ENCODE results near the gene WAC.
A peak's percentile ranks its signal among the peaks of the same experiment; 100 is the strongest.

The WAC gene

GRCh38 chr10:28540145-28540544 is 7.2 kb downstream of the WAC start:
- Histone ChIP-seq H2AFZ (ENCODE audit: low read length) (no peak overlapping the region), H3K36me3 (ENCODE audit: insufficient read depth, low read length) (peaks cover 99% of the 10 kb centered on the region), H3K27ac (ENCODE audit: low read depth, low read length, poor library complexity, severe bottlenecking) (no peak overlapping the region), H4K20me1 (ENCODE audit: insufficient read depth, low read length) (peaks cover 14% of the 10 kb centered on the region; the same call in 1 of the 2 replicates), H3K4me2 (ENCODE audit: low read length) (no peak overlapping the region), H3K9me3 (ENCODE audit: low read length) (no peaks in the 10 kb centered on the region), H3K9ac (ENCODE audit: low read length) (no peak overlapping the region), H3K27me3 (ENCODE audit: insufficient read depth, low read length) (no peaks in the 10 kb centered on the region), H3K4me3 (ENCODE audit: low read depth, low read length, poor library complexity, severe bottlenecking) (no peak overlapping the region), H3F3A (ENCODE audit: insufficient read depth, low read length) (no peaks in the 10 kb centered on the region), H3K79me2 (ENCODE audit: insufficient read depth, low read length) (peaks cover 90% of the 10 kb centered on the region), H3K9me2 (ENCODE audit: low read depth, low read length) (no peaks in the 10 kb centered on the region), H3K4me1 (ENCODE audit: insufficient read depth, low read length, severe bottlenecking) (peaks cover 14% of the 10 kb centered on the region)
- TF ChIP-seq CTCF (IDR thresholded peaks at IDR 0.05; ENCODE audit: low read length) (no peak), EZH2 (IDR thresholded peaks at IDR 0.05; ENCODE audit: borderline replicate concordance, low read length) (no peak)

- no peak overlapping the region for H3K27ac ChIP-seq (ENCODE audit: low read depth, low read length, poor library complexity, severe bottlenecking)
- H3K79me2 ChIP-seq (ENCODE audit: insufficient read depth, low read length), result peaks cover 91% of the 10 kb centered on the region
- peaks cover 14% of the 10 kb centered on the region; the same call in 1 of the 2 replicates for H4K20me1 ChIP-seq (ENCODE audit: insufficient read depth, low read length)
Observed at GRCh38 chr10:28541717-28542365, 8.9 kb downstream of the WAC start.

DNA sequence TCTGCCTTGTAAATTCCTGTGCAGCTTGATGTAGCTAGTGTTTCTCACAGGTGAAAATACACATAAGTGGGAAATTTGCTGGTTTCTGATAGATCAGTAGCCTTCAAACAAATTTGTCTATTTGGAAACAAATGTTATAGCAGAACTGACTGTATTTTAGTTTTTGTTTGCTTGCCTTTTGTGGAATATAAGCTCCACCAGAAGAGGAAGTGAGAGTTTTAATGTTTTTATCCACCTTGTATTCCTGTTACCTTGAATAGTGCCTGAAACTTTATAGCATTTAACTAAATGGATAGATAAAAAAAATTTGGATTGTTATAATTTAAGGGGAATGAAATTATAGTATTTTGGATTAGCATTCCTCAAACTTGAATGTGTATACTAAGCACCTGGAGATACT is 9.8 kb downstream of the WAC start:
- peaks cover 96% of the 10 kb centered on the region for H3K36me3 ChIP-seq (ENCODE audit: insufficient read depth, low read length)
- no peak overlapping the region for H3K27ac ChIP-seq (ENCODE audit: low read depth, low read length, poor library complexity, severe bottlenecking)
- no peaks in the 10 kb centered on the region for H3K9me2 ChIP-seq (ENCODE audit: low read depth, low read length)
- H3K4me3 ChIP-seq (ENCODE audit: low read depth, low read length, poor library complexity, severe bottlenecking), result no peak overlapping the region
- H2AFZ ChIP-seq (ENCODE audit: low read length), result no peak overlapping the region
- peaks cover 91% of the 10 kb centered on the region for H3K79me2 ChIP-seq (ENCODE audit: insufficient read depth, low read length)
- TF ChIP-seq CTCF (IDR thresholded peaks at IDR 0.05; ENCODE audit: low read length) (no peak), EZH2 (IDR thresholded peaks at IDR 0.05; ENCODE audit: borderline replicate concordance, low read length) (no peak)
- H3K4me2 ChIP-seq (ENCODE audit: low read length), result no peak overlapping the region
- no peaks in the 10 kb centered on the region for H3K4me1 ChIP-seq (ENCODE audit: insufficient read depth, low read length, severe bottlenecking)
- H4K20me1 ChIP-seq (ENCODE audit: insufficient read depth, low read length), result peaks cover 14% of the 10 kb centered on the region; the same call in 1 of the 2 replicates
- no peaks in the 10 kb centered on the region for H3K9me3 ChIP-seq (ENCODE audit: low read length)
- H3K9ac ChIP-seq (ENCODE audit: low read length), result no peak overlapping the region
- no peaks in the 10 kb centered on the region for H3F3A ChIP-seq (ENCODE audit: insufficient read depth, low read length)
- no peaks in the 10 kb centered on the region for H3K27me3 ChIP-seq (ENCODE audit: insufficient read depth, low read length)

More at GRCh38 chr10:28541717-28542365, 8.9 kb downstream of the WAC start:
- Histone ChIP-seq H3K4me3 (ENCODE audit: low read depth, low read length, poor library complexity, severe bottlenecking) (no peak overlapping the region), H3K4me2 (ENCODE audit: low read length) (no peak overlapping the region), H3K27me3 (ENCODE audit: insufficient read depth, low read length) (no peaks in the 10 kb centered on the region), H2AFZ (ENCODE audit: low read length) (no peak overlapping the region), H3K9ac (ENCODE audit: low read length) (no peak overlapping the region), H3K9me3 (ENCODE audit: low read length) (no peaks in the 10 kb centered on the region), H3K36me3 (ENCODE audit: insufficient read depth, low read length) (peaks cover 97% of the 10 kb centered on the region), H3K9me2 (ENCODE audit: low read depth, low read length) (no peaks in the 10 kb centered on the region), H3F3A (ENCODE audit: insufficient read depth, low read length) (no peaks in the 10 kb centered on the region), H3K4me1 (ENCODE audit: insufficient read depth, low read length, severe bottlenecking) (no peaks in the 10 kb centered on the region)
- peak; percentile 27; the same call in 1 of the 2 replicates for TF ChIP-seq CTCF (IDR thresholded peaks at IDR 0.05; ENCODE audit: low read length)
- no peak for TF ChIP-seq EZH2 (IDR thresholded peaks at IDR 0.05; ENCODE audit: borderline replicate concordance, low read length)
